NCI-H128 (cell line): ENCODE data around the gene CELA3A.
"Not testable (repeated sequence)": the region's sequence is repeated elsewhere in the genome, so short reads cannot be mapped to it uniquely, and the experiment has no call there.

ENCODE experiments used
- DNase-seq: peaks from one replicate; lab custom pipeline; 2025; ENCODE audit not compliant: unreplicated experiment; lab: John Stamatoyannopoulos, UW

Gene CELA3A

GRCh38 chr1:21981253-21981652, 20.2 kb upstream of the CELA3A start:
- DNase-seq, result not testable (repeated sequence)

DNA sequence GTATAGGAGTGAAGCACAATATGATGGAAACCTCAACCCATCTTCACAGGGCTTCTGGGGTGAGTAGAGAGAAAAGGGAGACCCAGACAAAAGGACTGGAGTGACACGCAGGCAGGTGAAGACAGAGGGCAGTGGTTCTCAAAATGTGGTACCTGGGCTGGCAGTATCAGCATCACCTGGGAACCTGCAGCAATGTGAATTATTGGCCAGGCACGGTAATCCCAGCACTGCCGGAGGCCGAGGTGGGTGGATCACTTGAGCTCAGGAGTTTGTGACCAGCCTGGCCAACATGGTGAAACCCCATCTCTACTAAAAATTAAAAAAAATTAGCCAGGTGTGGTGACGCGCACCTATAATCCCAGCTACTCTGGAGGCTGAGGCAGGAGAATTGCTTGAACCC, 19.3 kb upstream of the CELA3A start:
- DNase-seq, result not testable (repeated sequence)

GRCh38 chr1:21983539-21983938, 17.9 kb upstream of the CELA3A start:
- DNase-seq, result not testable (repeated sequence)

DNA sequence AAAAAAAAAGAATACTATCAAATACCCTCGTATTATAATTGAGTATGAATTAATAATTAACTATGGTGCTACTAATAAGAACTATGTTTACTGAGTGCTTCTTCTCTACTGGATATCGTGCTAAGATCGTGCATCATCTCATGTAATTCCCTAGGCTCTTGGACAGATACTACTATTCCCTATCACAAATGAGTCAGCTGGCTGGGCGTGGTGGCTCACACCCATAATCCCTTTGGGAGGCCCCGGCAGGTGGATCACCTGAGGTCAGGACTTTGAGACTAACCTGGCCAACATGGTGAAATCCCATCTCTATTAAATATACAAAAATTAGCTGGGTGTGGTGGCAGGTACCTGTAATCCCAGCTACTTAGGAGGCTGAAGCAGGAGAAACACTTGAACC, 15.6 kb upstream of the CELA3A start:
- DNase-seq, result not testable (repeated sequence)

GRCh38 chr1:21986386-21986785, 15.1 kb upstream of the CELA3A start:
- not testable (repeated sequence) for DNase-seq

GRCh38 chr1:21989672-21990393, 11.6 kb upstream of the CELA3A start:
- DNase-seq, result not testable (repeated sequence)

DNA sequence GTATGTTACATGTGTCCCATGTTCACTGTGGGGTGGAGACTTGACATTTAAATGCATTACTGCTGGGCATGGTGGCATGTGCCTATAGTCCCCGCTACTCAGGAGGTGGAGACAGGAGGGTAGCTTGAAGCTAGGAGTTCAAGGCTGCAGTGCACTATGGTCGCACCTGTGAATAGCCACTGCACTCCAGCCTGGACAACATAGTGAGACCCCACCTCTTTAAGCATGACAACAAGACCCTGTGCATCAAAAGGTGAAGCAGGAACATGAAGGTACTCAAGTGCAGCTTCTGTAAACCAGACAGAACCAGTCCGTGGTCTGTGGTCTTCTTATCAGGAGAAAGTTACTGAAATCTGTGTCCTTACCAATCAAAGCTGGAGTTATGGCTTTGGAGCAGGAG, 9.3 kb upstream of the CELA3A start:
- DNase-seq, result not testable (repeated sequence)

- DNase-seq, result not testable (repeated sequence)
These were observed 6.7 kb upstream of the CELA3A start for GRCh38 chr1:21994716-21995115.

GRCh38 chr1:21996663-21996970, 4.8 kb upstream of the CELA3A start:
- not testable (repeated sequence) for DNase-seq

DNA sequence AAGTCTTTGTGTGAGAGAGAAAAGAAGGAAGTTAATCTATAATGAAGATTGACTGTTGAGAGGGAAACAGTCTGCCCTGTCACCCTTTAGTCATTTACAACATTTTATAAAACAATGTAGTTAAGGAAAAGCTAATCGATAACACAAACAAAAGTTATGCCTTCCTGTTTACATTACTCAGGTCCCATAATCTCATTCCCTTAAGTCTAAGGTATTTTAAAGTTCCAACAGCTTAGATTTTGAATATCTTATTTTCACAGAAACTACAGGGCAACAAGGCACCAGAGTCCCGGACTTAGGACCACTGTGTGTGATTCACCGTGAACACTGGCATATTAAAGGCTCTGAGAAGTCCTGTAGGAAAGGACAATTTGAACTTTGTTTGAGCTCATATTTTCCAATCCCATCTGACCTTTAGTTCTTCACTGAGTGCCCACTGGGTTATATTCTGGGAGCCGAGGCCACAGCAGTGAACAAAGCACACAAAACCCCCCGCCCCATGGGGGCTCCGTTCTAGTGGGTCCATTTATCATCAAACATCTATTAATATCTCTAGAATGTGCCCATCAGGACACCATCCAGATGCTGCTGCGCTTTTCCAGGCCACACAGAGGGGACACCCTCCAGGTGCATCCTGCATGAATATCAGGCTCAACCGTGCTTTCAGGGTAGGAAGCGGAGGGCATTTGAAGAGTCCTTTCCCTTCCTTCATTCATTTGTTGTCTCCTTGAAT, 3.4 kb upstream of the CELA3A start:
- not testable (repeated sequence) for DNase-seq

DNA sequence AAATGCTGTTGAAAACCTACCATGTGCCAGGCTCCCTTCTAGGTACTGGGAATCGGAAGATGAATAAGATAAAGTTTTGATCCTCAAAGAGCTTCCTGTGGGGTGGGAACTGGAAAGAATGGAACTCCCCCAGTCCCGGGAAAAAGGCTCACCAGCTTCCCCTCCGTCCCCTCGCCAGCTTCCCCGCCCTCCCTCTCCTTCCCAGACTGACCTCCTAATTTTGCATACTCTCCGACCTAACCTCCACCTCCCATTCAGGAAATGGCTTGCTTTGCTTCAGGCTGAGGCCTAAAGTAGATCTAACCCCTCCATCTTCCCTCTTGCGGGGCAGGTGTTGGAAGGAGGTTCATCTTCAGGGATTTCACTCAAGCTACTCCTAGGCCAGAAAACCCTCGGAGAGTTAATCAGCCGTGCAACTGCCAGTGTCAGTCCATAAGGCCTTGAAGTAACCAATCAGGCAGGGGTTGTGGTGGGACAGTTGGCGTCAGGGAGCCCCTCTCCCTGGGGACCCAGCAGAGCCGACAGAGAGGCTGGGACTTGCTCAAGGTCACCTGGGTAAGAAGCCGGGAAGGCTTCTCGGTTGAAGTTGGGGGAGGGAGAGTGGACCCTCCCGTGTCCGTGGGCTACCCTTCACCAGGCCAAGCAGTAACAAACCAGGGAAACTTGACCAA, 2.7 kb upstream of the CELA3A start:
- DNase-seq, result not testable (repeated sequence)

GRCh38 chr1:21999645-22000044, 1.8 kb upstream of the CELA3A start:
- DNase-seq, result not testable (repeated sequence)

GRCh38 chr1:22002461-22002860, 1.0 kb downstream of the CELA3A start:
- DNase-seq, result not testable (repeated sequence)

GRCh38 chr1:22002875-22003274, 1.4 kb downstream of the CELA3A start:
- DNase-seq, result not testable (repeated sequence)

GRCh38 chr1:22003959-22004358, 2.5 kb downstream of the CELA3A start:
- not testable (repeated sequence) for DNase-seq

DNA sequence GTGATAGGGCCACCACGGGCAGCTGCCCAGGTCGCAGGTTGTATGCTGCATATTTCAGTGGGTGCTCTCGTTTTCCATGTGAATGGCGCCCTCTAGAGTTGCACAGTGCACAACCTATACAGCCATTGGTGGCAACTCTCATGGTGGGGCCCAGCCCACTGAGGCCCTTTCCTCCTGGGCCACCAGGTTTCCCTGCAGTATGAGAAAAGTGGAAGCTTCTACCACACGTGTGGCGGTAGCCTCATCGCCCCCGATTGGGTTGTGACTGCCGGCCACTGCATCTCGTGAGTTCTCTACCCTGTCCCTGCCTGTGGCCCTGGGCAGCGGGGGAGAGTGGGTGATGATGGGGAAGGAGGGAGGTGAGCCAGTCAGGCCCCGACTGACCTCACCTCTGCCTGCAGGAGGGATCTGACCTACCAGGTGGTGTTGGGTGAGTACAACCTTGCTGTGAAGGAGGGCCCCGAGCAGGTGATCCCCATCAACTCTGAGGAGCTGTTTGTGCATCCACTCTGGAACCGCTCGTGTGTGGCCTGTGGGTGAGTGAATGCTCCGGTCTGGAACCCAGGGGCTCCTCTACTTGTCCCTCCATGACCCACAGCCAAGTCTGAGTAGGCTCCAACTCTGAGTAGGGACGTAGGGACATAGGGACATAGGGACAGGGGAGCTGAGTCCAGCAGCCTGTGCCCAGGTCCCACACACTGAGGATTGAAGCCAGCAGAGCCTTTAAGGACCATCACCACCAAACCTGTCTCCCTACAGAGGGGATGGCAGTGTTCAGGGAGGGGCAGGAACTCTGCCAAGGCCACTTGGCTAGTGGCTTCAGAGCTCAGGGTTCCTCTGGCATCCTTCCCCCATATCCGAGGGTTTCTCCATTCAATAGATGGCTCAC, 4.0 kb downstream of the CELA3A start:
- DNase-seq, result not testable (repeated sequence)

- not testable (repeated sequence) for DNase-seq
These were observed 5.3 kb downstream of the CELA3A start for GRCh38 chr1:22006736-22007135.

- not testable (repeated sequence) for DNase-seq
These were observed 5.8 kb downstream of the CELA3A start for GRCh38 chr1:22007262-22007661.

- DNase-seq, result not testable (repeated sequence)
These were observed 8.1 kb downstream of the CELA3A start for GRCh38 chr1:22009566-22009965.

- DNase-seq, result not testable (repeated sequence)
These were observed 11.3 kb downstream of the CELA3A start for GRCh38 chr1:22012752-22013151.
